ENCODE data around the gene EPHA3. TPM values are rescaled to one million over a fixed set of nuclear protein-coding genes. Genes with fewer than 3 reads are reported as not detected.

EPHA3 gene
- total and polyA plus RNA-seq, 2 donors (not counting 1 experiment from before 2014, with no cell fraction given), result 0.23 to 0.99 TPM

DNA sequence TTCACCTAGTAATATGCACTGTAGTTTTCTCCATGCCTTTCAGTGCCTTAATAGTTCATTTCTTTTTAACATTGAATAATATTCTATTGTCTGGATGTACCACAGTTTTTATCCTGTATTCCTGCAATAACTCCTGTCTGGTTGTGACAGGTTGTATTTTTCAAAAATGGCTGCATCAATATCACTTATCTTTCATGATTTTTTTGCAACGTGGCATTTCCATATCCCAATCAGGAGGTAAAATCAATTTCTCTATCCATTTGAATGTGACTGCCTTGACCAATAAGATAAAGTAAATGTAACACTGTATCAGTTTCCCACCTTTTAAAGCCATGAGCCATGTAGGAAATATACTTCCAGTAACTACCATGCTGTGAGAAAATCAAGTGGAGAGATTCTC is 27.5 kb upstream of the EPHA3 start:
- Histone ChIP-seq H3K9ac (ENCODE audit: insufficient read depth, low read length) (no peak overlapping the region), H3K36me3 (ENCODE audit: control insufficient read depth, insufficient read depth, low read length) (no peaks in the 10 kb centered on the region), H2AFZ (ENCODE audit: low read length) (no peak overlapping the region), H3K4me1 (ENCODE audit: control insufficient read depth, extremely low read depth, insufficient read depth, low read length) (no peaks in the 10 kb centered on the region), H3K27ac (ENCODE audit: insufficient read depth, low read length) (no peak overlapping the region), H3K9me3 (ENCODE audit: control insufficient read depth, insufficient read depth, low read depth, low read length) (no peaks in the 10 kb centered on the region), H3K27me3 (ENCODE audit: control insufficient read depth, insufficient read depth, low read length) (no peaks in the 10 kb centered on the region), H4K20me1 (ENCODE audit: control insufficient read depth, extremely low read depth, insufficient read depth, low read length) (no peaks in the 10 kb centered on the region), H3K4me2 (ENCODE audit: extremely low read depth, insufficient read depth, low read length) (no peak overlapping the region), H3K4me3 (replicated peaks in 1 of 4; ENCODE audit: control extremely low read depth in 1 of 4, insufficient read depth in 1 of 4, low read depth in 3 of 4, low read length in 4 of 4) (no peak overlapping the region), H3K79me2 (ENCODE audit: control insufficient read depth, insufficient read depth, low read length) (no peaks in the 10 kb centered on the region)
- no peak for TF ChIP-seq EZH2 (IDR thresholded peaks at IDR 0.05; ENCODE audit: low read length, missing control alignments)
- TF ChIP-seq, protein P1, sequence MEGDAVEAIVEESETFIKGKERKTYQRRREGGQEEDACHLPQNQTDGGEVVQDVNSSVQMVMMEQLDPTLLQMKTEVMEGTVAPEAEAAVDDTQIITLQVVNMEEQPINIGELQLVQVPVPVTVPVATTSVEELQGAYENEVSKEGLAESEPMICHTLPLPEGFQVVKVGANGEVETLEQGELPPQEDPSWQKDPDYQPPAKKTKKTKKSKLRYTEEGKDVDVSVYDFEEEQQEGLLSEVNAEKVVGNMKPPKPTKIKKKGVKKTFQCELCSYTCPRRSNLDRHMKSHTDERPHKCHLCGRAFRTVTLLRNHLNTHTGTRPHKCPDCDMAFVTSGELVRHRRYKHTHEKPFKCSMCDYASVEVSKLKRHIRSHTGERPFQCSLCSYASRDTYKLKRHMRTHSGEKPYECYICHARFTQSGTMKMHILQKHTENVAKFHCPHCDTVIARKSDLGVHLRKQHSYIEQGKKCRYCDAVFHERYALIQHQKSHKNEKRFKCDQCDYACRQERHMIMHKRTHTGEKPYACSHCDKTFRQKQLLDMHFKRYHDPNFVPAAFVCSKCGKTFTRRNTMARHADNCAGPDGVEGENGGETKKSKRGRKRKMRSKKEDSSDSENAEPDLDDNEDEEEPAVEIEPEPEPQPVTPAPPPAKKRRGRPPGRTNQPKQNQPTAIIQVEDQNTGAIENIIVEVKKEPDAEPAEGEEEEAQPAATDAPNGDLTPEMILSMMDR (conservative IDR thresholded peaks at IDR 0.05 in 1 of 2, IDR thresholded peaks at IDR 0.05 in 1 of 2; ENCODE audit: low read depth in 1 of 2, low read length in 2 of 2), result no peak
- DNase-seq (ENCODE audit: low read depth in 2 of 2), result no peak

GRCh38 chr3:89087851-89088250 is 19.6 kb upstream of the EPHA3 start:
- H3K79me2 ChIP-seq (ENCODE audit: control insufficient read depth, insufficient read depth, low read length), result no peaks in the 10 kb centered on the region
- H3K4me1 ChIP-seq (ENCODE audit: control insufficient read depth, extremely low read depth, insufficient read depth, low read length), result no peaks in the 10 kb centered on the region
- H4K20me1 ChIP-seq (ENCODE audit: control insufficient read depth, extremely low read depth, insufficient read depth, low read length), result no peaks in the 10 kb centered on the region
- no peak overlapping the region for H3K9ac ChIP-seq (ENCODE audit: insufficient read depth, low read length)
- H3K27me3 ChIP-seq (ENCODE audit: control insufficient read depth, insufficient read depth, low read length), result no peaks in the 10 kb centered on the region
- no peak overlapping the region for H2AFZ ChIP-seq (ENCODE audit: low read length)
- no peak overlapping the region for H3K4me3 ChIP-seq (replicated peaks in 1 of 4; ENCODE audit: control extremely low read depth in 1 of 4, insufficient read depth in 1 of 4, low read depth in 3 of 4, low read length in 4 of 4)
- no peak for TF ChIP-seq EZH2 (IDR thresholded peaks at IDR 0.05; ENCODE audit: low read length, missing control alignments)
- TF ChIP-seq, protein P1 (conservative IDR thresholded peaks at IDR 0.05 in 1 of 2, IDR thresholded peaks at IDR 0.05 in 1 of 2; ENCODE audit: low read depth in 1 of 2, low read length in 2 of 2), result no peak
- no peak overlapping the region for H3K4me2 ChIP-seq (ENCODE audit: extremely low read depth, insufficient read depth, low read length)
- no peak for DNase-seq (ENCODE audit: low read depth in 2 of 2)
- H3K27ac ChIP-seq (ENCODE audit: insufficient read depth, low read length), result no peak overlapping the region
- no peaks in the 10 kb centered on the region for H3K9me3 ChIP-seq (ENCODE audit: control insufficient read depth, insufficient read depth, low read depth, low read length)
- no peaks in the 10 kb centered on the region for H3K36me3 ChIP-seq (ENCODE audit: control insufficient read depth, insufficient read depth, low read length)

- H3K27me3 ChIP-seq (ENCODE audit: control insufficient read depth, insufficient read depth, low read length), result no peaks in the 10 kb centered on the region
- H3K9me3 ChIP-seq (ENCODE audit: control insufficient read depth, insufficient read depth, low read depth, low read length), result no peaks in the 10 kb centered on the region
- no peak overlapping the region for H3K9ac ChIP-seq (ENCODE audit: insufficient read depth, low read length)
- no peaks in the 10 kb centered on the region for H3K4me1 ChIP-seq (ENCODE audit: control insufficient read depth, extremely low read depth, insufficient read depth, low read length)
- no peak overlapping the region for H3K27ac ChIP-seq (ENCODE audit: insufficient read depth, low read length)
- no peak overlapping the region for H2AFZ ChIP-seq (ENCODE audit: low read length)
- TF ChIP-seq, protein P1 (conservative IDR thresholded peaks at IDR 0.05 in 1 of 2, IDR thresholded peaks at IDR 0.05 in 1 of 2; ENCODE audit: low read depth in 1 of 2, low read length in 2 of 2), result no peak
- no peak for TF ChIP-seq EZH2 (IDR thresholded peaks at IDR 0.05; ENCODE audit: low read length, missing control alignments)
- no peak overlapping the region for H3K4me3 ChIP-seq (replicated peaks in 1 of 4; ENCODE audit: control extremely low read depth in 1 of 4, insufficient read depth in 1 of 4, low read depth in 3 of 4, low read length in 4 of 4)
- H3K4me2 ChIP-seq (ENCODE audit: extremely low read depth, insufficient read depth, low read length), result no peak overlapping the region
- DNase-seq (ENCODE audit: low read depth in 2 of 2), result peak in 1 of 2 donors; percentile 40
- H4K20me1 ChIP-seq (ENCODE audit: control insufficient read depth, extremely low read depth, insufficient read depth, low read length), result no peaks in the 10 kb centered on the region
- no peaks in the 10 kb centered on the region for H3K79me2 ChIP-seq (ENCODE audit: control insufficient read depth, insufficient read depth, low read length)
- H3K36me3 ChIP-seq (ENCODE audit: control insufficient read depth, insufficient read depth, low read length), result no peaks in the 10 kb centered on the region
These were observed 9.2 kb upstream of the EPHA3 start for GRCh38 chr3:89098173-89098572.

All from fibroblast of lung (primary cell).